Astrocyte (in vitro differentiated cells and primary cell): ENCODE measurements around the gene AFF2. TPM values are rescaled to one million over a fixed set of nuclear protein-coding genes. Genes with fewer than 3 reads are reported as not detected.

Experiments
- DNase-seq: peaks from one replicate; pipeline ENCODE4 v3.0.0-alpha.2; 2010; ENCODE audit warnings: low read depth
- FAIRE-seq: peaks from 2 replicates; lab custom pipeline; 2011; peaks lifted over from hg19 to GRCh38; lab: Jason Lieb, UNC
- H2AFZ ChIP-seq: 2 replicates; pipeline ENCODE4 v1.6.0; 2012; ENCODE audit warnings: low read depth, low read length, inconsistent platforms
- H3K27ac ChIP-seq: 2 replicates; pipeline ENCODE4 v1.5.1; 2011; ENCODE audit warnings: low read depth, low read length, inconsistent platforms
- H3K27me3 ChIP-seq: 2 replicates; pipeline ENCODE4 v1.6.0; 2011; ENCODE audit warnings: low read length, inconsistent platforms; ENCODE audit not compliant: insufficient read depth
- H3K36me3 ChIP-seq: 2 replicates; pipeline ENCODE4 v1.5.1; 2011; ENCODE audit warnings: low read length, inconsistent platforms; ENCODE audit not compliant: insufficient read depth
- H3K4me1 ChIP-seq: 2 replicates; pipeline ENCODE4 v1.5.1; 2011; ENCODE audit warnings: low read length, inconsistent platforms; ENCODE audit not compliant: insufficient read depth
- H3K4me2 ChIP-seq: 2 replicates; pipeline ENCODE4 v1.6.0; 2012; ENCODE audit warnings: low read length, inconsistent platforms
- H3K4me3 ChIP-seq: 2 replicates; pipeline ENCODE4 v1.5.1; 2011; ENCODE audit warnings: low read depth, mild to moderate bottlenecking, low read length, inconsistent platforms; ENCODE audit not compliant: insufficient read depth
- H3K79me2 ChIP-seq: 2 replicates; pipeline ENCODE4 v1.6.0; 2012; ENCODE audit warnings: mild to moderate bottlenecking, low read length, inconsistent platforms; ENCODE audit not compliant: insufficient read depth
- H3K9ac ChIP-seq: 2 replicates; pipeline ENCODE4 v1.6.0; 2012; ENCODE audit warnings: mild to moderate bottlenecking, low read length, inconsistent platforms
- H3K9me3 ChIP-seq: 2 replicates; pipeline ENCODE4 v1.5.1; 2012; ENCODE audit warnings: low read depth, mild to moderate bottlenecking, low read length, inconsistent platforms; ENCODE audit not compliant: insufficient read depth
- H4K20me1 ChIP-seq: 2 replicates; pipeline ENCODE4 v1.6.0; 2012; ENCODE audit warnings: low read length, inconsistent platforms; ENCODE audit not compliant: insufficient read depth
- H3K27ac Mint-ChIP-seq: one replicate; pipeline ENCODE4 v1.8.0; 2021; ENCODE audit warnings: mild to moderate bottlenecking, mixed read lengths; ENCODE audit not compliant: unreplicated experiment
- H3K27me3 Mint-ChIP-seq: one replicate; pipeline ENCODE4 v1.8.0; 2021; ENCODE audit warnings: low read depth, mixed read lengths; ENCODE audit not compliant: unreplicated experiment
- H3K36me3 Mint-ChIP-seq: one replicate; pipeline ENCODE4 v1.8.0; 2021; ENCODE audit warnings: low read depth, mixed read lengths; ENCODE audit not compliant: unreplicated experiment
- H3K4me1 Mint-ChIP-seq: one replicate; pipeline ENCODE4 v1.8.0; 2021; ENCODE audit warnings: low read depth, mixed read lengths; ENCODE audit not compliant: unreplicated experiment
- H3K4me3 Mint-ChIP-seq: one replicate; pipeline ENCODE4 v1.8.0; 2021; ENCODE audit warnings: mild to moderate bottlenecking, moderate library complexity, mixed read lengths; ENCODE audit not compliant: unreplicated experiment
- H3K9me3 Mint-ChIP-seq: one replicate; pipeline ENCODE4 v1.8.0; 2021; ENCODE audit warnings: mild to moderate bottlenecking, mixed read lengths; ENCODE audit not compliant: unreplicated experiment
- EZH2 ChIP-seq: IDR thresholded peaks from 2 replicates; pipeline ENCODE4 v1.6.1; 2012; ENCODE audit warnings: mild to moderate bottlenecking, low read length, inconsistent platforms; ENCODE audit not compliant: insufficient read depth
- total RNA-seq: library from RNA; stranded (reverse); gene quantifications from 2 replicates; pipeline ENCODE4 v1.2.1, GENCODE V29; 2021
- TF ChIP-seq, protein P1 (sequence below): IDR thresholded peaks from 2 replicates; pipeline ENCODE4 v1.5.1; 2011; ENCODE audit warnings: low read depth, mild to moderate bottlenecking, inconsistent platforms, low read length, moderate library complexity; ENCODE audit not compliant: insufficient read depth

AFF2 gene
- total RNA-seq, 1 donor from 2014 or later: 8.3 TPM

DNA sequence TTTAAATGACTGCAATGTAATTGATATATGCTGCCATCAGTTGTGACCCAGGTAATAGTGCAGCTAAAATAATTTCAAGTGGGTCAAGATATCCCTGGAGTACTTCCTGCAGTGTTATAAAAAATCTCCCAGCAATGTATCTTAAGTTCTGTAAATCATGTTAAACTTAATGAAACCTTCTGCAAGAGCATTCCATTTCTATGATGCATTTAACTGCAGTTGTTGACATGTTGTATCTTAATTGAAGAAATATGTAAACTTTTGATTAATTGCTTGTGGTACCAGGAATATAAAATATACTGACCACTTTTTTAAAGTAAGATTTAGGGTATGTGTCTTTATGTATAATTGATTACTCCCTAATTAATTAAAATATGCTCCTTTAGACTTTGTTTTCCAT lies 213.6 kb downstream of the AFF2 start:
- H3K27ac ChIP-seq: no peak overlapping the region
- no peak overlapping the region for H3K4me3 Mint-ChIP-seq
- H3K4me2 ChIP-seq: no peak overlapping the region
- H4K20me1 ChIP-seq: no peaks in the 10 kb centered on the region
- DNase-seq: no peak
- TF ChIP-seq, protein P1, sequence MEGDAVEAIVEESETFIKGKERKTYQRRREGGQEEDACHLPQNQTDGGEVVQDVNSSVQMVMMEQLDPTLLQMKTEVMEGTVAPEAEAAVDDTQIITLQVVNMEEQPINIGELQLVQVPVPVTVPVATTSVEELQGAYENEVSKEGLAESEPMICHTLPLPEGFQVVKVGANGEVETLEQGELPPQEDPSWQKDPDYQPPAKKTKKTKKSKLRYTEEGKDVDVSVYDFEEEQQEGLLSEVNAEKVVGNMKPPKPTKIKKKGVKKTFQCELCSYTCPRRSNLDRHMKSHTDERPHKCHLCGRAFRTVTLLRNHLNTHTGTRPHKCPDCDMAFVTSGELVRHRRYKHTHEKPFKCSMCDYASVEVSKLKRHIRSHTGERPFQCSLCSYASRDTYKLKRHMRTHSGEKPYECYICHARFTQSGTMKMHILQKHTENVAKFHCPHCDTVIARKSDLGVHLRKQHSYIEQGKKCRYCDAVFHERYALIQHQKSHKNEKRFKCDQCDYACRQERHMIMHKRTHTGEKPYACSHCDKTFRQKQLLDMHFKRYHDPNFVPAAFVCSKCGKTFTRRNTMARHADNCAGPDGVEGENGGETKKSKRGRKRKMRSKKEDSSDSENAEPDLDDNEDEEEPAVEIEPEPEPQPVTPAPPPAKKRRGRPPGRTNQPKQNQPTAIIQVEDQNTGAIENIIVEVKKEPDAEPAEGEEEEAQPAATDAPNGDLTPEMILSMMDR: no peak
- no peak for TF ChIP-seq EZH2
- H3K36me3 ChIP-seq: no peaks in the 10 kb centered on the region
- H3K9me3 ChIP-seq: no peaks in the 10 kb centered on the region
- no peaks in the 10 kb centered on the region for H3K9me3 Mint-ChIP-seq
- H3K79me2 ChIP-seq: no peaks in the 10 kb centered on the region
- no peak overlapping the region for H3K4me3 ChIP-seq
- H3K36me3 Mint-ChIP-seq: no peaks in the 10 kb centered on the region
- H3K27me3 ChIP-seq: no peaks in the 10 kb centered on the region
- no peaks in the 10 kb centered on the region for H3K4me1 Mint-ChIP-seq
- H2AFZ ChIP-seq: no peak overlapping the region
- no peaks in the 10 kb centered on the region for H3K27me3 Mint-ChIP-seq
- peak; percentile 99 for FAIRE-seq
- no peaks in the 10 kb centered on the region for H3K4me1 ChIP-seq
- no peak overlapping the region for H3K9ac ChIP-seq
- H3K27ac Mint-ChIP-seq: no peak overlapping the region

DNA sequence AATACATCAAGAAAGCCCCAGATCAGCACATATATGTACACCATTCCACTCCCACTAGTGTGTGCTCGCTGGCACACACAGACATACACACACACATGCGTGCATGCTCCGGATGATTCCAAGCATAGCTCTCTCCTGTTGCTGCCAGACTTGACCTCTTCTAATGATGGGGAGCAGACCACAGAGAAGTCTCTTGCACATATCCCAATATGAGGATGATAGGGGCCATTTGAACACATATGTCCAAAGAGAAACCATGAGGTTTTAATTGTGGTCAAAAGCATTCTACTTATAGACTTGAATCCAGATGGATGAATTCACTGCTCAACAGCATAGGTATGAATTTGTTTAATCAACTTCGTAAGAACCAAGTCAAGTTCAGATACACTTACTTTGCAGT lies 214.9 kb downstream of the AFF2 start:
- no peaks in the 10 kb centered on the region for H3K36me3 ChIP-seq
- H2AFZ ChIP-seq: no peak overlapping the region
- H3K27me3 ChIP-seq: no peaks in the 10 kb centered on the region
- H4K20me1 ChIP-seq: no peaks in the 10 kb centered on the region
- Mint-ChIP-seq H3K9me3 (no peaks in the 10 kb centered on the region), H3K27me3 (no peaks in the 10 kb centered on the region), H3K4me3 (no peak overlapping the region), H3K36me3 (no peaks in the 10 kb centered on the region), H3K4me1 (no peaks in the 10 kb centered on the region), H3K27ac (no peak overlapping the region)
- H3K4me3 ChIP-seq: no peak overlapping the region
- TF ChIP-seq, protein P1: no peak
- TF ChIP-seq EZH2: no peak
- FAIRE-seq (peak; percentile 59), DNase-seq (no peak)
- H3K79me2 ChIP-seq: no peaks in the 10 kb centered on the region
- no peak overlapping the region for H3K27ac ChIP-seq
- H3K4me1 ChIP-seq: no peaks in the 10 kb centered on the region
- no peak overlapping the region for H3K4me2 ChIP-seq
- no peaks in the 10 kb centered on the region for H3K9me3 ChIP-seq
- no peak overlapping the region for H3K9ac ChIP-seq

DNA sequence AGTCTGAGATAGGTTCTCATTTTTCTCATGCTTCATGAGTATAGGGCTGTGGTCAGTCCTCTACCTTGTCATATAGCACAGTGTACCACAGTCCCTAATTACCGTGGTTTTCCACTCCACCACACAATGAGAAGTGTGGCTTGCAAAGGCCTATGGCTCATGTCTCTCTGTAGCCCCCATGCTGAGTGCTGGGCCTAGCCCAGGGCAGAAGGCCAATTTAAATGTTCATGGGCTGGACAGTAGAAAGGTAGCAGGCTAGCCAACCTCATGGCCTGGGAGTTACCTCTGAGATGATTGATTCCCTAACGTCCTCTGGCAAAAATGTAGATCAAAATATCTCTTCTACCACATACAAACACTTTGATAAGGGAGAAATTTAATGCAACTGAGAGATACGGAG lies 222.5 kb downstream of the AFF2 start:
- no peaks in the 10 kb centered on the region for H3K79me2 ChIP-seq
- no peaks in the 10 kb centered on the region for H3K27me3 ChIP-seq
- no peak overlapping the region for H3K4me3 ChIP-seq
- Mint-ChIP-seq H3K4me3 (no peak overlapping the region), H3K27ac (no peak overlapping the region), H3K4me1 (no peaks in the 10 kb centered on the region), H3K36me3 (no peaks in the 10 kb centered on the region), H3K9me3 (no peaks in the 10 kb centered on the region), H3K27me3 (no peaks in the 10 kb centered on the region)
- no peaks in the 10 kb centered on the region for H3K9me3 ChIP-seq
- DNase-seq (no peak), FAIRE-seq (no peak)
- no peak overlapping the region for H2AFZ ChIP-seq
- H3K4me2 ChIP-seq: no peak overlapping the region
- H3K36me3 ChIP-seq: no peaks in the 10 kb centered on the region
- no peak overlapping the region for H3K27ac ChIP-seq
- no peaks in the 10 kb centered on the region for H4K20me1 ChIP-seq
- H3K4me1 ChIP-seq: no peaks in the 10 kb centered on the region
- H3K9ac ChIP-seq: no peak overlapping the region
- no peak for TF ChIP-seq EZH2
- TF ChIP-seq, protein P1: no peak
